H9 (cell line): ENCODE measurements around the gene MGMT. TPM values are rescaled to one million over a fixed set of nuclear protein-coding genes. Genes with fewer than 3 reads are reported as not detected.

Experiments
- DNase-seq: peaks from one replicate; pipeline ENCODE4 v3.0.0-alpha.2; 2017
- H2AFZ ChIP-seq: one replicate; pipeline ENCODE4 v1.6.1; 2013; ENCODE audit warnings: mild to moderate bottlenecking, low read length, control low read depth, moderate library complexity
- H2AK5ac ChIP-seq: 2 replicates; pipeline ENCODE4 v1.6.1; 2013; ENCODE audit warnings: low read length, control low read depth, mixed read lengths; ENCODE audit not compliant: insufficient read length
- H2BK120ac ChIP-seq: one replicate; pipeline ENCODE4 v1.6.1; 2013; ENCODE audit warnings: low read depth, mild to moderate bottlenecking, low read length, control low read depth, inconsistent platforms; ENCODE audit not compliant: poor library complexity, severe bottlenecking
- H2BK12ac ChIP-seq: 2 replicates; pipeline ENCODE4 v1.6.1; 2013; ENCODE audit warnings: low read length, control low read depth, mixed read lengths, low read depth; ENCODE audit not compliant: insufficient read length
- H2BK15ac ChIP-seq: 2 replicates; pipeline ENCODE4 v1.6.1; 2013; ENCODE audit warnings: low read depth, low read length, control low read depth
- H2BK20ac ChIP-seq: one replicate; pipeline ENCODE4 v1.6.1; 2013; ENCODE audit warnings: low read depth, mild to moderate bottlenecking, low read length, control low read depth, inconsistent platforms; ENCODE audit not compliant: poor library complexity, severe bottlenecking
- H2BK5ac ChIP-seq: 2 replicates; pipeline ENCODE4 v1.6.1; 2013; ENCODE audit warnings: low read length, control low read depth, mixed read lengths; ENCODE audit not compliant: insufficient read length
- H3K14ac ChIP-seq: 2 replicates; pipeline ENCODE4 v1.6.1; 2013; ENCODE audit warnings: low read length, control low read depth; ENCODE audit not compliant: insufficient read depth
- H3K18ac ChIP-seq: 2 replicates; pipeline ENCODE4 v1.6.1; 2013; ENCODE audit warnings: low read depth, mild to moderate bottlenecking, mixed read lengths, low read length, control low read depth; ENCODE audit not compliant: insufficient read length
- H3K23ac ChIP-seq: 2 replicates; pipeline ENCODE4 v1.6.1; 2013; ENCODE audit warnings: low read length, control low read depth, mixed read lengths, low read depth; ENCODE audit not compliant: insufficient read length
- H3K23me2 ChIP-seq: 2 replicates; pipeline ENCODE4 v1.6.1; 2013; ENCODE audit warnings: low read depth, mild to moderate bottlenecking, mixed read lengths, low read length, control low read depth; ENCODE audit not compliant: insufficient read length, poor library complexity, severe bottlenecking
- H3K27ac ChIP-seq: 2 replicates; pipeline ENCODE4 v1.5.1; 2013; ENCODE audit warnings: low read length, control low read depth, mixed read lengths, low read depth; ENCODE audit not compliant: insufficient read length
- H3K27me3 ChIP-seq: 2 replicates; pipeline ENCODE4 v1.6.1; 2013; ENCODE audit warnings: low read length, control low read depth, inconsistent platforms; ENCODE audit not compliant: insufficient read depth
- H3K4ac ChIP-seq: 2 replicates; pipeline ENCODE4 v1.6.1; 2013; ENCODE audit warnings: low read depth, mild to moderate bottlenecking, control low read depth, inconsistent platforms, low read length, moderate library complexity
- H3K4me1 ChIP-seq: 2 replicates; pipeline ENCODE4 v1.6.1; 2013; ENCODE audit warnings: low read length, control low read depth, inconsistent platforms; ENCODE audit not compliant: insufficient read depth
- H3K4me2 ChIP-seq: 2 replicates; pipeline ENCODE4 v1.6.1; 2013; ENCODE audit warnings: low read length, control low read depth, mixed read lengths; ENCODE audit not compliant: insufficient read length, insufficient read depth
- H3K56ac ChIP-seq: 2 replicates; pipeline ENCODE4 v1.6.1; 2013; ENCODE audit warnings: low read depth, mild to moderate bottlenecking, mixed read lengths, low read length, control low read depth; ENCODE audit not compliant: insufficient read length
- H3K79me1 ChIP-seq: 2 replicates; pipeline ENCODE4 v1.6.1; 2013; ENCODE audit warnings: low read depth, mild to moderate bottlenecking, moderate library complexity, low read length, control low read depth, inconsistent platforms; ENCODE audit not compliant: insufficient read depth, poor library complexity, severe bottlenecking
- H3K79me2 ChIP-seq: 2 replicates; pipeline ENCODE4 v1.6.1; 2013; ENCODE audit warnings: low read length, control low read depth, inconsistent platforms; ENCODE audit not compliant: insufficient read depth
- H3K9ac ChIP-seq: 2 replicates; pipeline ENCODE4 v1.6.1; 2013; ENCODE audit warnings: low read length, control low read depth, mixed read lengths; ENCODE audit not compliant: insufficient read length; ENCODE audit errors: extremely low read depth
- H3K9me3 ChIP-seq: one replicate; pipeline ENCODE4 v1.6.1; 2013; ENCODE audit warnings: low read depth, low read length, inconsistent platforms; ENCODE audit not compliant: control insufficient read depth
- H3T11ph ChIP-seq: one replicate; pipeline ENCODE4 v1.6.1; 2013; ENCODE audit warnings: mild to moderate bottlenecking, low read length, control low read depth, inconsistent platforms
- H4K20me1 ChIP-seq: one replicate; pipeline ENCODE4 v1.6.1; 2013; ENCODE audit not compliant: control insufficient read depth, insufficient read length, insufficient read depth
- H4K5ac ChIP-seq: 2 replicates; pipeline ENCODE4 v1.6.1; 2013; ENCODE audit warnings: low read depth, mild to moderate bottlenecking, mixed read lengths, low read length, control low read depth; ENCODE audit not compliant: insufficient read length
- H4K8ac ChIP-seq: replicated peaks from 2 replicates; pipeline ENCODE4 v1.6.1; 2013; ENCODE audit warnings: low read length, control low read depth, mixed read lengths, low read depth; ENCODE audit not compliant: insufficient read length
- H4K91ac ChIP-seq: 2 replicates; pipeline ENCODE4 v1.6.1; 2013; ENCODE audit warnings: low read depth, mild to moderate bottlenecking, moderate library complexity, mixed read lengths, low read length, control low read depth; ENCODE audit not compliant: insufficient read length
- H3K27ac Mint-ChIP-seq, 3 experiments: 2 replicates in 2 of 3; 3 replicates in 1 of 3; pipeline ENCODE4 v1.8.0; 2020 to 2021; ENCODE audit warnings: mixed read lengths in 3 of 3, mild to moderate bottlenecking in 1 of 3, moderate library complexity in 1 of 3
- H3K27me3 Mint-ChIP-seq: 2 replicates; pipeline ENCODE4 v1.8.0; 2021; ENCODE audit warnings: low read depth, mild to moderate bottlenecking, moderate library complexity, mixed read lengths
- H3K36me3 Mint-ChIP-seq, 3 experiments: 2 replicates in 2 of 3; 3 replicates in 1 of 3; pipeline ENCODE4 v1.8.0; 2020 to 2021; ENCODE audit warnings: low read depth in 3 of 3, mixed read lengths in 3 of 3; ENCODE audit not compliant: insufficient read depth in 1 of 3
- H3K4me1 Mint-ChIP-seq, 2 experiments: 2 replicates each; pipeline ENCODE4 v1.8.0; 2020; ENCODE audit warnings: mixed read lengths in 2 of 2
- H3K4me3 Mint-ChIP-seq, 2 experiments: 2 replicates in 1 of 2; 3 replicates in 1 of 2; pipeline ENCODE4 v1.8.0; 2020 to 2021; ENCODE audit warnings: mild to moderate bottlenecking in 2 of 2, mixed read lengths in 2 of 2, moderate library complexity in 1 of 2
- H3K9me3 Mint-ChIP-seq, 2 experiments: 2 replicates in 1 of 2; 3 replicates in 1 of 2; pipeline ENCODE4 v1.8.0; 2020; ENCODE audit warnings: mild to moderate bottlenecking in 2 of 2, mixed read lengths in 2 of 2, moderate library complexity in 1 of 2
- WGBS: extraction: QIAGEN DNeasy Blood & Tissue Kit; methylation state at CpG from one replicate; pipeline ENCODE4 v1.1.7; 2013; ENCODE audit warnings: missing lambda C conversion rate, low lambda C conversion rate, mixed read lengths; ENCODE audit not compliant: insufficient read length; ENCODE audit errors: extremely low coverage; 5-methylcytosine and 5-hydroxymethylcytosine counted together
- total RNA-seq: library from RNA; stranded (reverse); gene quantifications from 2 replicates; pipeline ENCODE4 v1.2.1, GENCODE V29; 2021
- TF ChIP-seq, protein P1 (sequence below): fragments of 200-600 bp; sonication (generic); conservative IDR thresholded peaks from 3 replicates; pipeline ENCODE4 v1.8.0; 2021; ENCODE audit warnings: antibody characterized with exemption, mild to moderate bottlenecking

The MGMT gene
- total RNA-seq, 1 experiment from 2014 or later, result 18.4 TPM

DNA sequence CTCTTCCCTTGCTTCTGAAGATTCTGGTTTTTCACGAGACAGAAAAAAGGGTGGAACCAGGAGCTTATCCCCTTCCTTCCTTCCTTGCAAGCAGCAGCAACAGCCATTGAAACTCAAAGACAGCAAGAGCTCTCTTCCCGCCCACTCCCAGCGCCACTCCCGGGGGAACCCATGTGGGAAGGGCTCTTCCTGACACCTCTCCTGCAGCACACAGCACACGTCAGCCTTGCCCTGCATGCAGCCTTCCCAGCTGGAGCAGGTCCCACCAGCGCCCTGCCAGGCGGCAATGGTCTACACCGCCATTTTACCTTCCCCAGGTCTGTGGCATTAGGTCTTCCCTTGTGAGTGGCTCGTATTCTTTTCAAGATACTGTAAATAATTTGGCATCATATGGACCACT, 161.8 kb downstream of the MGMT start:
- no peak overlapping the region for H3T11ph ChIP-seq
- Mint-ChIP-seq H3K27ac (peak overlapping the region in 2 of 3 experiments; percentile 17 to 24; a peak in 1 of 7 replicates), H3K27me3 (no peaks in the 10 kb centered on the region), H3K4me3 (no peak overlapping the region), H3K4me1 (peaks cover 5 to 7% of the 10 kb centered on the region in 2 experiments), H3K36me3 (no peaks in the 10 kb centered on the region), H3K9me3 (no peaks in the 10 kb centered on the region)
- H2BK120ac ChIP-seq, result no peak overlapping the region
- no peak overlapping the region for H3K18ac ChIP-seq
- no peak overlapping the region for H2BK15ac ChIP-seq
- H3K56ac ChIP-seq, result no peak overlapping the region
- H3K14ac ChIP-seq, result no peak overlapping the region
- H3K79me1 ChIP-seq, result no peaks in the 10 kb centered on the region
- H2BK20ac ChIP-seq, result no peak overlapping the region
- no peaks in the 10 kb centered on the region for H3K23me2 ChIP-seq
- no peak overlapping the region for H3K9ac ChIP-seq
- TF ChIP-seq, protein P1, sequence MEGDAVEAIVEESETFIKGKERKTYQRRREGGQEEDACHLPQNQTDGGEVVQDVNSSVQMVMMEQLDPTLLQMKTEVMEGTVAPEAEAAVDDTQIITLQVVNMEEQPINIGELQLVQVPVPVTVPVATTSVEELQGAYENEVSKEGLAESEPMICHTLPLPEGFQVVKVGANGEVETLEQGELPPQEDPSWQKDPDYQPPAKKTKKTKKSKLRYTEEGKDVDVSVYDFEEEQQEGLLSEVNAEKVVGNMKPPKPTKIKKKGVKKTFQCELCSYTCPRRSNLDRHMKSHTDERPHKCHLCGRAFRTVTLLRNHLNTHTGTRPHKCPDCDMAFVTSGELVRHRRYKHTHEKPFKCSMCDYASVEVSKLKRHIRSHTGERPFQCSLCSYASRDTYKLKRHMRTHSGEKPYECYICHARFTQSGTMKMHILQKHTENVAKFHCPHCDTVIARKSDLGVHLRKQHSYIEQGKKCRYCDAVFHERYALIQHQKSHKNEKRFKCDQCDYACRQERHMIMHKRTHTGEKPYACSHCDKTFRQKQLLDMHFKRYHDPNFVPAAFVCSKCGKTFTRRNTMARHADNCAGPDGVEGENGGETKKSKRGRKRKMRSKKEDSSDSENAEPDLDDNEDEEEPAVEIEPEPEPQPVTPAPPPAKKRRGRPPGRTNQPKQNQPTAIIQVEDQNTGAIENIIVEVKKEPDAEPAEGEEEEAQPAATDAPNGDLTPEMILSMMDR, result no peak
- no peak overlapping the region for H3K27ac ChIP-seq
- no peaks in the 10 kb centered on the region for H3K27me3 ChIP-seq
- no peak overlapping the region for H4K8ac ChIP-seq
- H3K4me1 ChIP-seq, result no peaks in the 10 kb centered on the region
- H3K4ac ChIP-seq, result no peak overlapping the region
- H2BK5ac ChIP-seq, result no peak overlapping the region
- no peaks in the 10 kb centered on the region for H3K79me2 ChIP-seq
- H4K91ac ChIP-seq, result no peak overlapping the region
- H3K4me2 ChIP-seq, result no peak overlapping the region
- no peak overlapping the region for H2BK12ac ChIP-seq
- H3K23ac ChIP-seq, result no peak overlapping the region
- no peaks in the 10 kb centered on the region for H4K20me1 ChIP-seq
- no CpG with 5 or more reads among the region's 9 CpGs for WGBS
- H3K9me3 ChIP-seq, result no peaks in the 10 kb centered on the region
- no peak for DNase-seq
- no peak overlapping the region for H2AFZ ChIP-seq
- no peak overlapping the region for H2AK5ac ChIP-seq
- H4K5ac ChIP-seq, result no peak overlapping the region
